Measurements from ENCODE around the gene PLEKHH2.
A peak's percentile ranks its signal among the peaks of the same experiment; 100 is the strongest.
"Not testable (repeated sequence)": the region's sequence is repeated elsewhere in the genome, so short reads cannot be mapped to it uniquely, and the experiment has no call there.

Gene PLEKHH2

GRCh38 chr2:43636621-43637020, 439 bp upstream of the PLEKHH2 start:
- DNase-seq (ENCODE audit: low spot score) = no peak

GRCh38 chr2:43642363-43642762, 5.3 kb downstream of the PLEKHH2 start:
- DNase-seq (ENCODE audit: low spot score) = no peak

GRCh38 chr2:43643680-43644079, 6.6 kb downstream of the PLEKHH2 start:
- no peak for DNase-seq (ENCODE audit: low spot score)

GRCh38 chr2:43648994-43649701, 12.1 kb downstream of the PLEKHH2 start:
- no peak for DNase-seq (ENCODE audit: low spot score)

GRCh38 chr2:43653506-43653905, 16.4 kb downstream of the PLEKHH2 start:
- no peak for DNase-seq (ENCODE audit: low spot score)

- DNase-seq (ENCODE audit: low spot score) = no peak
These were observed 20.2 kb downstream of the PLEKHH2 start for GRCh38 chr2:43657241-43657640.

GRCh38 chr2:43675646-43676321, 38.7 kb downstream of the PLEKHH2 start:
- DNase-seq (ENCODE audit: low spot score) = peak; percentile 14

GRCh38 chr2:43676322-43677050, 39.4 kb downstream of the PLEKHH2 start, which contains the start of gene C1GALT1C1L:
Gene C1GALT1C1L (minus strand): TSS chr2:43676429. CDS start chr2:43676322, 107 bp downstream.
- DNase-seq (ENCODE audit: low spot score) = peak; percentile 82

- not testable (repeated sequence) for DNase-seq (ENCODE audit: low spot score)
These were observed 40.7 kb downstream of the PLEKHH2 start for GRCh38 chr2:43677783-43678182.

GRCh38 chr2:43685357-43685756, 48.3 kb downstream of the PLEKHH2 start:
- DNase-seq (ENCODE audit: low spot score) = no peak

- DNase-seq (ENCODE audit: low spot score) = no peak
These were observed 52.9 kb downstream of the PLEKHH2 start for GRCh38 chr2:43689999-43690398.

GRCh38 chr2:43692428-43692994, 55.5 kb downstream of the PLEKHH2 start:
- no peak for DNase-seq (ENCODE audit: low spot score)

- not testable (repeated sequence) for DNase-seq (ENCODE audit: low spot score)
These were observed 61.1 kb downstream of the PLEKHH2 start for GRCh38 chr2:43698140-43698539.

- no peak for DNase-seq (ENCODE audit: low spot score)
These were observed 62.7 kb downstream of the PLEKHH2 start for GRCh38 chr2:43699761-43700160.

GRCh38 chr2:43701111-43701510, 64.1 kb downstream of the PLEKHH2 start:
- no peak for DNase-seq (ENCODE audit: low spot score)

GRCh38 chr2:43707255-43708015, 70.4 kb downstream of the PLEKHH2 start:
- DNase-seq (ENCODE audit: low spot score) = no peak

GRCh38 chr2:43708178-43708577, 71.1 kb downstream of the PLEKHH2 start:
- no peak for DNase-seq (ENCODE audit: low spot score)

GRCh38 chr2:43708891-43709290, 71.8 kb downstream of the PLEKHH2 start:
- DNase-seq (ENCODE audit: low spot score) = no peak

GRCh38 chr2:43710866-43711265, 73.8 kb downstream of the PLEKHH2 start:
- DNase-seq (ENCODE audit: low spot score) = no peak

- DNase-seq (ENCODE audit: low spot score) = no peak
These were observed 77.1 kb downstream of the PLEKHH2 start for GRCh38 chr2:43714164-43714563.

GRCh38 chr2:43715300-43716098, 78.4 kb downstream of the PLEKHH2 start:
- no peak for DNase-seq (ENCODE audit: low spot score)
